ENCODE results near the gene OR1C1.
"Not testable (repeated sequence)": the region's sequence is repeated elsewhere in the genome, so short reads cannot be mapped to it uniquely, and the experiment has no call there.

The OR1C1 gene

DNA sequence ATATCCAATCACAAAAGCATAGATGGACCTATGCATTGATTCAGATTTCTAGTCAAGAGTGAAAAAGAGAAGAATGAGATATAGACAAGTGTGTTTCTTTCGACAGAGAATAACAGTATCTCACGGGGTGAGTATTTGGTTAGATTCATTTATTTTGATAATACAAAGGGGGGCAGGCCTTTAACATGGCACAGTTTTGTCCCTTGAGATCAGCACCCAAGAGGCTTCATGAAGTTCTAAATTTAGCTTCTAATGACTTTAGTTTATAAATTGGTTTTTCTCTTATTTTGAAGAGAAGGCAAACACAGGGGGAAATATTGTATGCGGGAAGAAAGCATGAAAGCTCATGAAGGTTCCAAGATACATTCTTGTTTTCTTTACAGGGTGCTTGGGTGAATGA, at the start of gene OR1C1:
Gene OR1C1 (minus strand): TSS at position 101 of the 400 bp plus-strand sequence. CDS start 2,150 bp downstream, outside the sequence.
- DNase-seq (ENCODE audit: low read depth): no peak
- TF ChIP-seq, protein P1, sequence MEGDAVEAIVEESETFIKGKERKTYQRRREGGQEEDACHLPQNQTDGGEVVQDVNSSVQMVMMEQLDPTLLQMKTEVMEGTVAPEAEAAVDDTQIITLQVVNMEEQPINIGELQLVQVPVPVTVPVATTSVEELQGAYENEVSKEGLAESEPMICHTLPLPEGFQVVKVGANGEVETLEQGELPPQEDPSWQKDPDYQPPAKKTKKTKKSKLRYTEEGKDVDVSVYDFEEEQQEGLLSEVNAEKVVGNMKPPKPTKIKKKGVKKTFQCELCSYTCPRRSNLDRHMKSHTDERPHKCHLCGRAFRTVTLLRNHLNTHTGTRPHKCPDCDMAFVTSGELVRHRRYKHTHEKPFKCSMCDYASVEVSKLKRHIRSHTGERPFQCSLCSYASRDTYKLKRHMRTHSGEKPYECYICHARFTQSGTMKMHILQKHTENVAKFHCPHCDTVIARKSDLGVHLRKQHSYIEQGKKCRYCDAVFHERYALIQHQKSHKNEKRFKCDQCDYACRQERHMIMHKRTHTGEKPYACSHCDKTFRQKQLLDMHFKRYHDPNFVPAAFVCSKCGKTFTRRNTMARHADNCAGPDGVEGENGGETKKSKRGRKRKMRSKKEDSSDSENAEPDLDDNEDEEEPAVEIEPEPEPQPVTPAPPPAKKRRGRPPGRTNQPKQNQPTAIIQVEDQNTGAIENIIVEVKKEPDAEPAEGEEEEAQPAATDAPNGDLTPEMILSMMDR (IDR thresholded peaks at IDR 0.05; ENCODE audit: control insufficient read depth, insufficient read depth, low read depth, low read length, missing control alignments): no peak
- no peak within 1 kb of the TSS for H3K4me3 ChIP-seq (ENCODE audit: control insufficient read depth, low read depth, low read length)

DNA sequence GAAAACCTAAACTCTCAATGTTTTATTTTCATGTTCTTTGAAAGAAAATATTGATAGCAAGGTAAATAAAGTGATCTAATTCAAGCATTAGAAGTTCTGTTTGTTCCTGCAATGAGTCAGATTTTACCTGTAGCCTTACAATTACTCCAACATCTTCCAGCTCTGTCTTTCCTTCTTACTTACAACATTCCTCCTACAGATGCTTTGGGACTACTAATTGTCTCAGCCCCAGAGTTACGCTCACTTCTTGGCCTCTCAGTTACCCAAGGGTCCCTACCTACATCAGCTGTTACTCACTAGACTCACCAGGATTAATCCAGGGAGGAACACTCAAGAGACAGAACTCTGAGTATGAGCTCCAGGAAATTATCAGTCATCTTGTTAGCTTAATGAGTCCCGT, 37.2 kb upstream of the OR1C1 start:
- DNase-seq (ENCODE audit: low read depth): no peak
- TF ChIP-seq, protein P1 (IDR thresholded peaks at IDR 0.05; ENCODE audit: control insufficient read depth, insufficient read depth, low read depth, low read length, missing control alignments): no peak
- H3K4me3 ChIP-seq (ENCODE audit: control insufficient read depth, low read depth, low read length): no peak overlapping the region

DNA sequence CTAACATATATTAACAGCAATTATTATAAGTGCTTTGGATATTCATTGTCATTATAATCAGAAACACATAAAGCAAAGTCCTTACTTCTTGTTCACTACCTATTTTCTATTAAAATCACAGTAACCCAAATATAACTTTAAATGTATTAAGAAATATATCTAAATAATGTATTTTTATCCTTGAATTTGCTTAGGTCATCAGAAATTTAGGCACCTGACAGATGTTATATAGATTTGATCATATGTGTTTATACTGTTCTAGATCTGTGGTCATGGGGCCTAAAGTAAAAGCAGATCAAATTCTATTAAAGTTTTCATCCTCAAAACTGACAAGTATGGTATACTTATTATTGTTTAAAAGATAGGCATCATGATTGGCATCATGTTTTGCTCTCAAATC, 9.2 kb upstream of the OR1C1 start:
- TF ChIP-seq, protein P1 (IDR thresholded peaks at IDR 0.05; ENCODE audit: control insufficient read depth, insufficient read depth, low read depth, low read length, missing control alignments): no peak
- no peak overlapping the region for H3K4me3 ChIP-seq (ENCODE audit: control insufficient read depth, low read depth, low read length)
- DNase-seq (ENCODE audit: low read depth): no peak

DNA sequence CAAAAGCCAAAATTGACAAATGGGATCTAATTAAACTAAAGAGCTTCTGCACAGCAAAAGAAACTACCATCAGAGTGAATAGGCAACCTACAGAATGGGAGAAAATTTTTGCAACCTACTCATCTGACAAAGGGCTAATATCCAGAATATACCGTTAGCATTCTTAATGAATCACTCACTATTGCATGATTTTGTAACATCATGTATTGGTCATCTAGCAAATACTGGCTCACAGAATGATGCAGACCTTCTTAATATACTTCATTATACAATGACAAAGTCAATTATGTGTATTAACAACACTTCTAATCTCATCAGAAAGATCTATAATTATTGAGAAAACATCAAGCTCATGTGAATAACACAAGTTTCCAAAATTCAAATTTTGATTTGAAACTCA, 6.0 kb downstream of the OR1C1 start:
- not testable (repeated sequence) for DNase-seq (ENCODE audit: low read depth); H3K4me3 ChIP-seq (ENCODE audit: control insufficient read depth, low read depth, low read length)

- DNase-seq (ENCODE audit: low read depth): no peak
- H3K4me3 ChIP-seq (ENCODE audit: control insufficient read depth, low read depth, low read length): no peak overlapping the region
- TF ChIP-seq, protein P1 (IDR thresholded peaks at IDR 0.05; ENCODE audit: control insufficient read depth, insufficient read depth, low read depth, low read length, missing control alignments): no peak
Observed at GRCh38 chr1:247749870-247750269, 10.5 kb downstream of the OR1C1 start.

DNA sequence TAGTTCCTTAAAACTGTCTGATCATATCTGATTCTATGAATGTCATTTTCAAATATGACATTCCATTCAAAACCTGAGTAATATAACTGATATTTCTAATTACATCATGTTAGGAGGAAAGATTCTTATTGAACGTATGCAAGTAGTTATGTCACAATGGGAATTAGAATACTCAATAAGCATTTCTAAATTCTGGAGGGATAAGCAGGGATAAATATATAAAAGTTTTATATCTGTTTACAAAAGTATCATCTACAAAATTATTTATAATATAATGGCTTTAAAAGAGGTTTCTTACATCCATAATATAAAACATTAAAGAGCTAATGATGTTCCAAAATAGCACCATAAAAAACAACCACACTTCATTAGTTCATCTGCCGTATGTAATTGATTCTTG, 12.3 kb downstream of the OR1C1 start, which contains the start of gene OR14A2:
Gene OR14A2 (minus strand): TSS at position 101 of the 400 bp plus-strand sequence.
- TF ChIP-seq, protein P1 (IDR thresholded peaks at IDR 0.05; ENCODE audit: control insufficient read depth, insufficient read depth, low read depth, low read length, missing control alignments): no peak
- no peak for DNase-seq (ENCODE audit: low read depth)
- no peak within 1 kb of the TSS for H3K4me3 ChIP-seq (ENCODE audit: control insufficient read depth, low read depth, low read length)

- H3K4me3 ChIP-seq (ENCODE audit: control insufficient read depth, low read depth, low read length): no peak overlapping the region
- TF ChIP-seq, protein P1 (IDR thresholded peaks at IDR 0.05; ENCODE audit: control insufficient read depth, insufficient read depth, low read depth, low read length, missing control alignments): no peak
- no peak for DNase-seq (ENCODE audit: low read depth)
Observed at GRCh38 chr1:247747616-247748015, 12.7 kb downstream of the OR1C1 start.
